Measurements from ENCODE around the gene YPEL3. TPM values are rescaled to one million over a fixed set of nuclear protein-coding genes. Genes with fewer than 3 reads are reported as not detected.

YPEL3 gene
- total RNA-seq (10 to 100 TPM; 32.6 to 36.1 TPM), polyA plus RNA-seq (326 TPM)

DNA sequence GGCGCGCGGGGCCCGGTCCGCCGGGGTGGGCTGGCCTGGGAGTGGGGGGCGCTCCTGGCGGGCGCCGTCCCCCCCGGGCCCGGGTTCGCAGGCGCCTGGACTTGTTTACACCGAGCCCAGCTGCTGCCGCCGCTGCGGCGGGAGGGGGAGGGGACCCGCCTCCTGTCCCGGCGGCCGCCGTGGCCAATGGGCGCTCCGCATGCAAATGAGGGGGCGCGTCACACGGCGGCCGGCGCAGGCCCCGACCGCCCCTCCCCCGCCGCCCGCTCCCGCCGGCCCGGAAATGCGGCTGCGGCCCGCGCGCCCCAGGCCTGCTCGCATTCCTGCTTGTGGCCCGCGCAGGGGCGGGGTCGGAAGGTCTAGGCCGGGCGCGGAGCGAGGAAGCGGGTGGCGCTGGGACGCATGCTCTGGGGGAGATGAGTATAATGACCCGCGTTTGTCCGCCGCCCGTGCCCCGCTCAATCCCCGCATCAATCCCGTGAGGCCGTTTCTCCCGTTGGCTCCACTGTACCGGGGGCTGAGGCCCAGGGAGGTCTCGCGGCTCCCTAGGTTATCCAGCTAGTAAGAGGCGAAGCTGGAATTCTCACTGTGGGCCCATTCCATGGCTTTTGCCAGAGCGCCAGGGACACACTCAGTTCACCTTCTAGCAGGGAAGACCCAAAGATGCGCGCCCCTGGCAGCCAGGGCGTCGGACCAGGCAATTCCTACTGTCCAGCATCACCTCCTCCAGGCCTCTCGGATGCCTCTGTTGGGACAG is at the start of gene YPEL3:
YPEL3 (minus strand) TSS at position 109 of the 757 bp plus-strand sequence. CDS start 731 bp downstream, outside the sequence.
- DNase-seq, result peak; percentile 85 to 94 (median 89)
- ChIA-PET CTCF (interaction anchor here (1.5 to 7.1 kb wide), 2 partner anchors 30 to 91 kb away, joined by 4 to 41 read pairs; partner anchors contain the start of gene ALDOA), POLR2A (interaction anchor here (0.5 to 7.8 kb wide), 10 partner anchors 16 to 322 kb away, joined by 3 to 89 read pairs (median 4); partner anchors contain the start of genes ALDOA, CORO1A and PPP4C)
- no peaks in the 10 kb centered on the region for H3K27me3 ChIP-seq (ENCODE audit: insufficient read depth, low read length, poor library complexity, severe bottlenecking)
- peaks cover 41% of the 10 kb centered on the region for H3K4me1 ChIP-seq (ENCODE audit: insufficient read depth, low read length)
- H3K27me3 Mint-ChIP-seq, result no peaks in the 10 kb centered on the region
- peaks cover 12% of the 10 kb centered on the region for H3K36me3 ChIP-seq (ENCODE audit: insufficient read depth, low read length)
- peak within 1 kb of the TSS; percentile 78 for H3K4me3 ChIP-seq (ENCODE audit: low read length)
- H3K9me3 Mint-ChIP-seq, result peaks cover 14 to 27% (median 22%) of the 10 kb centered on the region in 5 donors
- peak within 1 kb of the TSS; percentile 83 to 99 (median 96) for H3K27ac Mint-ChIP-seq
- H3K36me3 Mint-ChIP-seq, result peaks cover 8 to 36% (median 29%) of the 10 kb centered on the region in 3 donors
- H3K4me1 Mint-ChIP-seq, result peaks cover 30 to 43% (median 35%) of the 10 kb centered on the region in 3 donors
- peak within 1 kb of the TSS; percentile 84 to 96 (median 89) for H3K4me3 Mint-ChIP-seq
- H3K9me3 ChIP-seq (ENCODE audit: low read length), result peaks cover 25% of the 10 kb centered on the region
- H3K27ac ChIP-seq (ENCODE audit: low read depth, low read length), result peak within 1 kb of the TSS; percentile 76

DNA sequence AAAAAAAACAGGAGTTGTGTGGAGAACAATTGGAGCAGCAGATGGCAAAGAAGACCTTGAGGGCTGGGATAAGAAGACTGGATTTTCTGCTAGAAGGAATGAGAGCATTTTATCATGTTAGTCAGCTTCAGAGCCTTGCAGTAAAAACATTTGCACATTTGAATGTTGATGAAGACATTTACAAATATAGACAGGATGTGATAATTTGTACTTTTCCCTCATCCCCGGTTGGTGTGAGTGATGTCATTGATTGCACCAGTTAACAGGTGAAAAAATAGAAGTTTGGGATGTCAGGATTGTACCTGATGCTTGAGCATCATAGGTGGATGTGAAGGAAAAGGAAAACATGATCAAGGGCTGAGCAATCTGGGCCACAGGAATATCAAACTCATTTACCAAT is 49.6 kb upstream of the YPEL3 start:
- H3K4me3 Mint-ChIP-seq, result no peak overlapping the region
- peak overlapping the region in 2 of 8 donors; percentile 22 to 34 for H3K27ac Mint-ChIP-seq
- H3K36me3 Mint-ChIP-seq, result peaks cover 0 to 6% (median 2%) of the 10 kb centered on the region in 3 donors
- peaks cover 4 to 15% (median 11%) of the 10 kb centered on the region in 5 donors for H3K9me3 Mint-ChIP-seq
- H3K27me3 Mint-ChIP-seq, result peaks cover 0 to 2% of the 10 kb centered on the region in 2 donors
- Histone ChIP-seq H3K4me3 (ENCODE audit: low read length) (no peak overlapping the region), H3K27ac (ENCODE audit: low read depth, low read length) (no peak overlapping the region), H3K4me1 (ENCODE audit: insufficient read depth, low read length) (peaks cover 8% of the 10 kb centered on the region), H3K9me3 (ENCODE audit: low read length) (no peaks in the 10 kb centered on the region), H3K36me3 (ENCODE audit: insufficient read depth, low read length) (no peaks in the 10 kb centered on the region), H3K27me3 (ENCODE audit: insufficient read depth, low read length, poor library complexity, severe bottlenecking) (no peaks in the 10 kb centered on the region)
- no peak for DNase-seq
- ChIA-PET POLR2A (no interaction called here), CTCF (interaction anchor here (0.9 to 1.3 kb wide), 2 partner anchors 37 to 197 kb away, joined by 3 read pairs; partner anchors contain the start of gene CORO1A)
- H3K4me1 Mint-ChIP-seq, result peaks cover 9 to 13% (median 12%) of the 10 kb centered on the region in 3 donors

GRCh38 chr16:30144917-30145316 is 48.9 kb upstream of the YPEL3 start:
- no peak overlapping the region for H3K4me3 Mint-ChIP-seq
- ChIA-PET POLR2A (no interaction called here), CTCF (interaction anchor here (0.9 kb wide), 1 partner anchor 196 kb away, joined by 3 read pairs; no protein-coding TSS in a partner anchor)
- no peaks in the 10 kb centered on the region for H3K36me3 ChIP-seq (ENCODE audit: insufficient read depth, low read length)
- H3K27ac Mint-ChIP-seq, result no peak overlapping the region
- H3K9me3 ChIP-seq (ENCODE audit: low read length), result no peaks in the 10 kb centered on the region
- no peak overlapping the region for H3K4me3 ChIP-seq (ENCODE audit: low read length)
- H3K36me3 Mint-ChIP-seq, result peaks cover 0 to 6% (median 2%) of the 10 kb centered on the region in 3 donors
- peaks cover 12% of the 10 kb centered on the region for H3K4me1 ChIP-seq (ENCODE audit: insufficient read depth, low read length)
- H3K27me3 Mint-ChIP-seq, result peaks cover 0 to 2% of the 10 kb centered on the region in 2 donors
- no peaks in the 10 kb centered on the region for H3K27me3 ChIP-seq (ENCODE audit: insufficient read depth, low read length, poor library complexity, severe bottlenecking)
- H3K27ac ChIP-seq (ENCODE audit: low read depth, low read length), result no peak overlapping the region
- H3K4me1 Mint-ChIP-seq, result peaks cover 11 to 16% (median 14%) of the 10 kb centered on the region in 3 donors
- peaks cover 4 to 15% (median 11%) of the 10 kb centered on the region in 5 donors for H3K9me3 Mint-ChIP-seq
- no peak for DNase-seq

DNA sequence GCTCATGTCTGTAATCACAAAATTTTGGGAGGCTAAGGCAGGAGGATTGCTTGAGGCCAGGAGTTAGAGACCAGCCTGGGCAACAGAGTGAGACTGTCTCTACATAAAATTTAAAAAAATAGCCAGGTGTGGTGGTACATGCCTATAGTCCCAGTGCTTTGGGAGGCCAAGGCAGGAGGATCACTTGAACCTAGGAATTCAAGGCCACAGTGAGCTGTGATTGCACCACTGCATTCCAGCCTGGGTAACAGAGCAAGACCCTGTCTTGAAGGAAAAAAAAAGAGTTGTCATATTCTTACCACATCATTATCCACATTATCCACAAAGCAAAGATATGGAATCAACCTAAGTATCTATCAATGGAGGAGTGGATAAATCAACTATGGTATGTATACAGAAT is 48.0 kb upstream of the YPEL3 start:
- Histone ChIP-seq H3K9me3 (ENCODE audit: low read length) (no peaks in the 10 kb centered on the region), H3K27me3 (ENCODE audit: insufficient read depth, low read length, poor library complexity, severe bottlenecking) (no peaks in the 10 kb centered on the region), H3K4me1 (ENCODE audit: insufficient read depth, low read length) (peaks cover 20% of the 10 kb centered on the region), H3K36me3 (ENCODE audit: insufficient read depth, low read length) (no peaks in the 10 kb centered on the region), H3K27ac (ENCODE audit: low read depth, low read length) (no peak overlapping the region), H3K4me3 (ENCODE audit: low read length) (no peak overlapping the region)
- Mint-ChIP-seq H3K27ac (peak overlapping the region in 1 of 8 donors; percentile 75), H3K9me3 (peaks cover 0 to 6% (median 4%) of the 10 kb centered on the region in 5 donors), H3K36me3 (no peaks in the 10 kb centered on the region), H3K27me3 (peaks cover 0 to 2% of the 10 kb centered on the region in 2 donors), H3K4me3 (no peak overlapping the region), H3K4me1 (peaks cover 15 to 21% (median 19%) of the 10 kb centered on the region in 3 donors)
- POLR2A ChIA-PET, result interaction anchor here (1.2 kb wide), 1 partner anchor 239 kb away, joined by 3 read pairs; no protein-coding TSS in a partner anchor
- CTCF ChIA-PET, result interaction anchor here (1.8 to 2.4 kb wide), 2 partner anchors 39 to 52 kb away, joined by 5 to 19 read pairs; partner anchors contain the start of genes CORO1A and TBX6
- no peak for DNase-seq

GRCh38 chr16:30143347-30143702 is 47.3 kb upstream of the YPEL3 start:
- Histone ChIP-seq H3K4me1 (ENCODE audit: insufficient read depth, low read length) (peaks cover 20% of the 10 kb centered on the region), H3K4me3 (ENCODE audit: low read length) (no peak overlapping the region), H3K9me3 (ENCODE audit: low read length) (no peaks in the 10 kb centered on the region), H3K36me3 (ENCODE audit: insufficient read depth, low read length) (no peaks in the 10 kb centered on the region), H3K27ac (ENCODE audit: low read depth, low read length) (no peak overlapping the region), H3K27me3 (ENCODE audit: insufficient read depth, low read length, poor library complexity, severe bottlenecking) (no peaks in the 10 kb centered on the region)
- peak overlapping the region; percentile 8 to 68 (median 35) for H3K27ac Mint-ChIP-seq
- H3K9me3 Mint-ChIP-seq, result no peaks in the 10 kb centered on the region
- H3K36me3 Mint-ChIP-seq, result no peaks in the 10 kb centered on the region
- H3K4me1 Mint-ChIP-seq, result peaks cover 15 to 21% (median 19%) of the 10 kb centered on the region in 3 donors
- CTCF ChIA-PET, result interaction anchor here (0.8 to 2.4 kb wide), 15 partner anchors 10 to 268 kb away, joined by 3 to 22 read pairs (median 5); partner anchors contain the start of genes CORO1A, MAPK3 and TBX6
- DNase-seq, result no peak
- no peak overlapping the region for H3K4me3 Mint-ChIP-seq
- no peaks in the 10 kb centered on the region for H3K27me3 Mint-ChIP-seq
- POLR2A ChIA-PET, result interaction anchor here (0.5 to 1.7 kb wide), 7 partner anchors 40 to 274 kb away, joined by 3 to 10 read pairs (median 4); partner anchors contain the start of gene CORO1A

GRCh38 chr16:30142672-30143346 is 46.8 kb upstream of the YPEL3 start:
- POLR2A ChIA-PET, result interaction anchor here (0.5 to 1.7 kb wide), 7 partner anchors 25 to 275 kb away, joined by 3 to 10 read pairs (median 4); partner anchors contain the start of gene CORO1A
- peaks cover 15 to 21% (median 19%) of the 10 kb centered on the region in 3 donors for H3K4me1 Mint-ChIP-seq

DNA sequence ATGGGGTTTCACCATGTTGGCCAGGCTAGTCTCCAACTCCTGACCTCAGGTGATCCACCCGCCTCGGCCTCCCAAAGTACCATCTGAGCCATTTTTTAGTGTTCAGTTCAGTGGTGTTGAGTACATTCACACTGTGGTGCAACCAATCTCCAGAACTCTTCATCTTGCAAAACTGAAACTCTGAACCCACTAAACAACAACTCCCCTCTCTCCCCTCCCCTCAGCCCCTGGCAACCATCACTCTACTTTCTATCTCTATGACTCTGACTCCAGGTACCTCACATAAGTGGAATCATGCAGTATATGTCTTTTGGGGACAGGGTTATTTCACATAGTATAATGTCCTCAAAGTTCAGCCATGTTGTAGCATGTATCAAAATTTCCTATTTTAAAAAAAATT is 45.7 kb upstream of the YPEL3 start:
- Mint-ChIP-seq H3K36me3 (no peaks in the 10 kb centered on the region), H3K4me1 (peaks cover 15 to 21% (median 19%) of the 10 kb centered on the region in 3 donors), H3K27me3 (no peaks in the 10 kb centered on the region), H3K9me3 (no peaks in the 10 kb centered on the region), H3K27ac (no peak overlapping the region), H3K4me3 (no peak overlapping the region)
- ChIA-PET CTCF (interaction anchor here (1.2 to 2.4 kb wide), 6 partner anchors 18 to 268 kb away, joined by 3 to 22 read pairs (median 6); partner anchors contain the start of gene TBX6), POLR2A (interaction anchor here (1.7 kb wide), 1 partner anchor 268 kb away, joined by 7 read pairs; no protein-coding TSS in a partner anchor)
- Histone ChIP-seq H3K4me1 (ENCODE audit: insufficient read depth, low read length) (peaks cover 20% of the 10 kb centered on the region), H3K27ac (ENCODE audit: low read depth, low read length) (no peak overlapping the region), H3K9me3 (ENCODE audit: low read length) (no peaks in the 10 kb centered on the region), H3K27me3 (ENCODE audit: insufficient read depth, low read length, poor library complexity, severe bottlenecking) (no peaks in the 10 kb centered on the region), H3K36me3 (ENCODE audit: insufficient read depth, low read length) (no peaks in the 10 kb centered on the region), H3K4me3 (ENCODE audit: low read length) (no peak overlapping the region)
- no peak for DNase-seq

More at GRCh38 chr16:30142672-30143346, 46.8 kb upstream of the YPEL3 start:
- H3K4me1 ChIP-seq (ENCODE audit: insufficient read depth, low read length), result peaks cover 20% of the 10 kb centered on the region
- peak in 3 of 5 donors; percentile 38 to 54 (median 45) for DNase-seq
- no peak overlapping the region for H3K27ac ChIP-seq (ENCODE audit: low read depth, low read length)
- Mint-ChIP-seq H3K27ac (peak overlapping the region; percentile 8 to 77 (median 35)), H3K9me3 (no peaks in the 10 kb centered on the region), H3K27me3 (no peaks in the 10 kb centered on the region), H3K36me3 (no peaks in the 10 kb centered on the region), H3K4me3 (no peak overlapping the region)
- no peaks in the 10 kb centered on the region for H3K27me3 ChIP-seq (ENCODE audit: insufficient read depth, low read length, poor library complexity, severe bottlenecking)
- H3K36me3 ChIP-seq (ENCODE audit: insufficient read depth, low read length), result no peaks in the 10 kb centered on the region
- H3K4me3 ChIP-seq (ENCODE audit: low read length), result no peak overlapping the region
- CTCF ChIA-PET, result interaction anchor here (0.8 to 2.4 kb wide), 18 partner anchors 9 to 268 kb away, joined by 3 to 22 read pairs (median 4); partner anchors contain the start of genes CORO1A, MAPK3, TBX6 and ZNF771
- H3K9me3 ChIP-seq (ENCODE audit: low read length), result no peaks in the 10 kb centered on the region

All from CD8-positive, alpha-beta memory T cell (primary cell).